HUES48 (cell line): ENCODE results near the gene TIMM8B.

Experiments used
- H3K27ac ChIP-seq: one replicate; pipeline ENCODE4 v1.7.0; 2013; ENCODE audit warnings: low read depth, low read length, inconsistent platforms
- H3K27me3 ChIP-seq: 2 replicates; pipeline ENCODE4 v1.6.1; 2013; ENCODE audit warnings: mild to moderate bottlenecking, low read length; ENCODE audit not compliant: control insufficient read depth, insufficient read depth
- H3K36me3 ChIP-seq: 2 replicates; pipeline ENCODE4 v1.6.1; 2013; ENCODE audit warnings: low read length; ENCODE audit not compliant: control insufficient read depth, insufficient read depth
- H3K4me1 ChIP-seq: 2 replicates; pipeline ENCODE4 v1.6.1; 2013; ENCODE audit warnings: mild to moderate bottlenecking, low read length; ENCODE audit not compliant: control insufficient read depth, insufficient read depth
- H3K4me3 ChIP-seq: 2 replicates; pipeline ENCODE4 v1.5.1; 2013; ENCODE audit warnings: mild to moderate bottlenecking, low read depth, low read length
- H3K9ac ChIP-seq: 2 replicates; pipeline ENCODE4 v1.6.1; 2013; ENCODE audit warnings: mild to moderate bottlenecking, low read depth, low read length, moderate library complexity
- H3K9me3 ChIP-seq: 2 replicates; pipeline ENCODE4 v1.6.1; 2013; ENCODE audit warnings: low read length; ENCODE audit not compliant: control insufficient read depth, insufficient read depth

TIMM8B gene, protein sequence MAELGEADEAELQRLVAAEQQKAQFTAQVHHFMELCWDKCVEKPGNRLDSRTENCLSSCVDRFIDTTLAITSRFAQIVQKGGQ

DNA sequence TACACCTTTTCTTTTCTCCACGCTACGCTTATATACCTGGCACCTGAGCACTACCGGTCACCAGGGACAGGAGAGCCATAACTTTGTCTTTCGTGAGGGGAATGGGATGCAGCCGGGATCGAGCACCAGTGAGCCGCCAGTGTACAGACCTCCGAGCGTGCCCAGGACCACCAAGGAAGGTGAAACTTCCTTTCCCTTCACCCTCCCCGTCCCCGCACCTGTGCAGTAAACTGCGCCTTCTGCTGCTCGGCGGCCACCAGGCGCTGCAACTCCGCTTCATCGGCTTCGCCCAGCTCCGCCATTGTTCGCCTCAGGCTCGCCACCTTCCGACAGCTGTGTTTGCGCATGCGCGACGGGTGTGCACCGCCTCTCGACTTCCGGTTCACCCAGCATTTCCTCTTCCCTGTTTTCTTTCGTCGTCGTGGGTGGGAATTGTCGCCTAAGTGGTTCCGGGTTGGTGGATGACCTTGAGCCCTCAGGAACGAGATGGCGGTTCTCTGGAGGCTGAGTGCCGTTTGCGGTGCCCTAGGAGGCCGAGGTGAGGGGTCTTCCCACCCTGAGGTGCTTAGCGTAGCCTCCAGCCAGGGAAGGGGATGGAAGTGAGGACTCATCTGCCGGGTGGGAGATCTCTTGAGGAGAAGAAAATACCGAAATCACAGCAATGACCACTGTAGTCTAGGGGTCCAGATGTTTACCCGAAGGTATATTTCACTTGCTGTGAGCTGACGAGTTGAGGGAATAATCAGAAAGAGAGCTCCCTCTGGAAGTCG lies at the start of gene TIMM8B, which contains the start of gene SDHD:
Gene TIMM8B (minus strand): TSS at position 335 of the 770 bp plus-strand sequence. CDS start 33 bp downstream, at position 302.
Gene SDHD (plus strand): TSS at position 452 of the 770 bp plus-strand sequence. CDS start 35 bp downstream, at position 487.
- no peaks in the 10 kb centered on the region for H3K9me3 ChIP-seq
- peak within 1 kb of the TSS; percentile 83 for H3K9ac ChIP-seq
- H3K4me1 ChIP-seq, result 0 out of 2 replicates have a peak, but pooled peaks cover 5% of the 10 kb centered on the region
- peaks cover 75% of the 10 kb centered on the region for H3K36me3 ChIP-seq
- peak within 1 kb of the TSS; percentile 99 for H3K4me3 ChIP-seq
- H3K27ac ChIP-seq, result peak within 1 kb of the TSS; percentile 81
- H3K27me3 ChIP-seq, result no peaks in the 10 kb centered on the region

DNA sequence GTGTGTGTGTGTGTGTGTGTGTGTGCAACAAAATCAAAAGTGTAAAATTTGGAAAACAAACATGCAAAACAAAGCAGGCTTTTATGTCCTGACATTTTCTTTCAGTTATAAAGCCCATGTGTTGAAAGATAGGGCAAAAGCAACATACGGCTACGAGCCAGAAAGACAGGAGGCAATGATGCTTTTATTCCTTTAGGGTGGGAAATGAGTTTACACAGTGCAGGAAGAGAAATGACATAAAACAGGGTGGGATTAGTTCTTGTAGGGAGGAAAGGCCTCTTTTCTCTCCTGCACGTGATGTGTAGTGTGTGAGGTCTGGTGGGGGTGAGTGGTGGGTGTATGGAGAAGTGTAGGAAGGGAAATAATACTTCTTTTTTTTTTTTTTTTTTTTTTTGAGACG lies 47.9 kb upstream of the TIMM8B start:
- Histone ChIP-seq H3K27ac (no peak overlapping the region), H3K4me1 (no peaks in the 10 kb centered on the region), H3K27me3 (no peaks in the 10 kb centered on the region), H3K9me3 (no peaks in the 10 kb centered on the region), H3K9ac (no peak overlapping the region), H3K36me3 (no peaks in the 10 kb centered on the region), H3K4me3 (no peak overlapping the region)

DNA sequence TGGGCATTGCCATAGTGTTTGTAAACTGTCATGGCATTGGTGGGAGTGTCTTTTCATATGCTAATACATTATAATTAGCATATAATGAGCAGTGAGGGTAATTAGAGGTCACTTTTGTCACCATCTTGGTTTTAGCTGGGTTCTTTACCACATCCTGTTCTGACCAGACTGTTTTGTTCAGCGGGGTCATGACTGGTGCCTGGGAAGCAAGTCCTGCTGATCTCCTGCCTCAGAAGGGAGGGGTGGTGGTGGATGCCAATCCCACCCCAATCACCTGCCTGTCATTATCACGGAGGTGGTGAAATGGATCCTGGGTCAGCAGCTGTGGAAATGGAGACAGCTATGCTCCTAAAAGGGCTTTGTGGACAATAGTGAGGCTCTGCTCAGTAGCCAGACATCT lies 46.2 kb upstream of the TIMM8B start:
- Histone ChIP-seq H3K27me3 (no peaks in the 10 kb centered on the region), H3K4me3 (no peak overlapping the region), H3K9ac (no peak overlapping the region), H3K27ac (no peak overlapping the region), H3K36me3 (no peaks in the 10 kb centered on the region), H3K4me1 (no peaks in the 10 kb centered on the region), H3K9me3 (no peaks in the 10 kb centered on the region)

DNA sequence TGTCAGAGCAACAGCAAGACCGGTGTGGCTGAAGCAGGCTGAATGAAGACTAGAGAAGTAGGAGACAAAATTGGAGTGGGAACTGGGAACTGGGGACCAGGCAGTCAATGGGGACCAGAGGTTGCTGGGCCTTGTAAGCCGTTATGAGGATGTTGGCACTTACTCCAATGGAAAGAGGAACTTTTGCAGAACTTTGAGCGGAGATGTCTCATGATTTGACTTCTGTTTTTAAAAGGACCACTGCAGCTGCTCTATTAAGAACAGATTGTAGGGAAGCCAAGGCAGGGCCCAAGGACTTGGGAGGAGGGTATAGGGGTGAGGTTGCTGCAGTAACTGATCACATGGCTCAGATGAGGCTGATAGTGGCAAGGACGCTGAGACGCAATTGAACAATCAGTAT lies 43.1 kb upstream of the TIMM8B start:
- H3K36me3 ChIP-seq, result no peaks in the 10 kb centered on the region
- no peak overlapping the region for H3K4me3 ChIP-seq
- H3K9ac ChIP-seq, result no peak overlapping the region
- H3K9me3 ChIP-seq, result no peaks in the 10 kb centered on the region
- no peak overlapping the region for H3K27ac ChIP-seq
- no peaks in the 10 kb centered on the region for H3K27me3 ChIP-seq
- no peaks in the 10 kb centered on the region for H3K4me1 ChIP-seq

DNA sequence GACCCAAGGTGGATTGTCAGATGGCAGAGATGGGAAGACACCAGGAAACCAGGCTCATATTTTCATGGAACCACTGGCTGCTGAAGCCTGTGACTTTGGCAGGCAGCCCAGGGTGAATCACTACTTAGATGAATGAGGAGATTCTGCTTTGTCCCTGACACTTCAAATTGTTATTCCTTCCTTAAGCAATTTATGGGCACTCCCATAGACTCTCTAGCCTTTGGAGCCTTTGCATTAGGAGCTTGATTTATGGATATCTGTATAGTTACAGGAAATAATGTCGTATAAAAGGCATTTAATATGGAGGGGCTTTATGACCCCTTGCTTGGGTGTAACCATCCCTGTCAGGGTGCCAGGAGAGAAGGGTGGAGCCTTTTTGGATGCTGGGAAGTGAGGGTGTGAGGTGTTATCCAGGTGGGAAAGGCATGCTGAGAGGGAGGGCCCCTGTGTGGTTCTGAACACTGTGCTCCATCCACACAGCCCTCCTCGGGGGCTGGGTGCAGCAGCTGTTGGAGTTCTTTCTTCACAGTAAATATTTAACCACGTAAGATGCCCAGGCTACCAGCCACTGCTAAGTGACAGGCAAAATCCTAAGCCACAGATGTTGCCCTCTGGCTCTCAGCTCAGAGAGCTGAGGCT lies 42.0 kb upstream of the TIMM8B start:
- no peak overlapping the region for H3K4me3 ChIP-seq
- no peaks in the 10 kb centered on the region for H3K4me1 ChIP-seq
- H3K36me3 ChIP-seq, result no peaks in the 10 kb centered on the region
- H3K27ac ChIP-seq, result no peak overlapping the region
- H3K9ac ChIP-seq, result no peak overlapping the region
- H3K9me3 ChIP-seq, result no peaks in the 10 kb centered on the region
- H3K27me3 ChIP-seq, result no peaks in the 10 kb centered on the region

DNA sequence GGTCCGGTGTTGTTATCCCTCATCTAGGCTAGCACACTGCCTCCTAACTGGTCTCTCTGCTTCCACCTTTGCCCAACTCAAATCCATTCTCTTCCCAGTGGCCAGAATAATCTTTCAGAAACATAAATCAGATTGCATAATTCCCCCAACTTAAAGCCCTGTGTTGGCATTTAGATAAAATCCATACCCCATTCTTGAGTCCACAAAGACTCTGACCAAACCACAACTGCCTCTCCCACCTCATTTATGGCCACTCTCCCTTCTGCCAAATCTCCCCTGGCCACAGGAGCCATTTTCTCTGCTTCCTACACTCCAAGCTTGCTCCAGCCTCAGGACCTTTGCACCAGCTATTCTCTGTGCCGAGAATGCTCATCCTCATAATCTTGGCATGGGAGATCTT lies 40.5 kb upstream of the TIMM8B start:
- H3K9ac ChIP-seq, result no peak overlapping the region
- H3K27ac ChIP-seq, result no peak overlapping the region
- H3K9me3 ChIP-seq, result no peaks in the 10 kb centered on the region
- no peaks in the 10 kb centered on the region for H3K27me3 ChIP-seq
- no peak overlapping the region for H3K4me3 ChIP-seq
- H3K36me3 ChIP-seq, result no peaks in the 10 kb centered on the region
- H3K4me1 ChIP-seq, result no peaks in the 10 kb centered on the region

DNA sequence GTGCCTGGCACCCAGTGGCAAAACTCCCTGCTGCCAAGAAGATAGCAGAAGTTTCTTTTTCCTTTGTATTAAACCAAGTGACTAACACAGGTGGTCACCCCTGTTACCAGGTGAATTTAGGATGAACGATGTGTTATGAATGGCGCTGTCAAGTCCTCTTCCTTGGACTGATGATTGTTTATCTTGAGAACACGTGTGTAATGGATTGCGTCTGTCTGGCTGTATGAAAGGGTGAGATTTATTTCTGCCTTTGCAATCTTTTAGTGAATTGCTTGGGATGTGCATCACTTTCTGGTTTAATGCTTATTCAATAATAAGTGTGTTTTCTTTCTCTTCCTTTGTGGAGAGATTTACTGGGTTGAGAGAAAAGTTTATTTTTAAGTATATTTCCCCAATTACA lies 36.6 kb upstream of the TIMM8B start:
- Histone ChIP-seq H3K9ac (no peak overlapping the region), H3K4me1 (no peaks in the 10 kb centered on the region), H3K27ac (no peak overlapping the region), H3K36me3 (no peaks in the 10 kb centered on the region), H3K4me3 (no peak overlapping the region), H3K27me3 (no peaks in the 10 kb centered on the region), H3K9me3 (no peaks in the 10 kb centered on the region)

DNA sequence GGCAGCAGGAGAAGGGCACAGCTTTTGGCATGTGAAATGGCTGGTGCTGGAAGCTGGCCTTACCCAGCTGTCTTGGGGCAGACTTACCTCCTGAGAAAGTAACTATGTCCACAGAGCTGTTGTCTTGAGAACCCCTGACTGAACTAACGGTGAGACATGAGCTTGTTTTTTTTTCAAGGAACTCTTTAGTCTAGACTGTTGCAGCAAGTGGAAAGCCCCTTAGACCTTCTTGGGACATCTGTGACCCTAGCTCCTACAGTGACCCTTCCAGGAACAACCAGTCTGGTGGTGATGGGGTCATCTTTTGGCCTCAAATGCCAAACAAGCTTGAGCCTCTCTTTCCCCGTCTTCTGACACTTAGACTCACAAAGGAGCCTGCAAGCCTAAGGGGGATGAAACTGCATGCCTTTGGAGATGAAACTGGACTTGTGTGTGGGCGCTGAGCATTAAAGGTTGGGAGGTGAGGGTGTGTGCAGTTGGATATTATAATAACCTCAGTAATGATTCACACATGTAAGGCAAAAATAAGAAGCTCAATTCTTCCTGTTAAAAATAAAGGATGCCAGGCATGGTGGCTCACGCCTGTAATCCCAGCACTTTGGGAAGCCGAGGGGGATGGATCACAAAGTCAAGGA lies 35.5 kb upstream of the TIMM8B start:
- no peaks in the 10 kb centered on the region for H3K9me3 ChIP-seq
- H3K27me3 ChIP-seq, result no peaks in the 10 kb centered on the region
- no peak overlapping the region for H3K9ac ChIP-seq
- H3K36me3 ChIP-seq, result no peaks in the 10 kb centered on the region
- no peak overlapping the region for H3K4me3 ChIP-seq
- no peak overlapping the region for H3K27ac ChIP-seq
- no peaks in the 10 kb centered on the region for H3K4me1 ChIP-seq

DNA sequence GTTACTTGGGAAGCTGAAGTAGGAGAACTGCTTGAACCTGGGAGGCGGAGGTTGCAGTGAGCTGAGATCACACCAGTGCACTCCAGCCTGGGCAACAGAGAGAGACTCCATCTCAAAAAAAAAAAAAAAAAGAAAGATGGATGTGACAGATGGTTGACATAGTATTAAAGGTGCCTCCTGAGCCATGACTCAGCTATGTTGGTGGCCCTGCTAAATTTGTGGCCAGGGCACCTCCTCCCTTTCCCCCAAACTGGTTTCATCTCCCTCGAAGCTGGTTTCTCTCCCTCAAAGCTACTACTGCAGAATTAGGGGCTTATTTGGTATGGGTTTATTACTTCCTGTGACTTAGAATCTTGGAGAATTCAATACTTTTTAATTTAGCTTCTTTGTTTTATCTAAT lies 31.6 kb upstream of the TIMM8B start:
- Histone ChIP-seq H3K36me3 (no peaks in the 10 kb centered on the region), H3K27ac (no peak overlapping the region), H3K27me3 (no peaks in the 10 kb centered on the region), H3K9me3 (no peaks in the 10 kb centered on the region), H3K9ac (no peak overlapping the region), H3K4me3 (no peak overlapping the region), H3K4me1 (no peaks in the 10 kb centered on the region)

DNA sequence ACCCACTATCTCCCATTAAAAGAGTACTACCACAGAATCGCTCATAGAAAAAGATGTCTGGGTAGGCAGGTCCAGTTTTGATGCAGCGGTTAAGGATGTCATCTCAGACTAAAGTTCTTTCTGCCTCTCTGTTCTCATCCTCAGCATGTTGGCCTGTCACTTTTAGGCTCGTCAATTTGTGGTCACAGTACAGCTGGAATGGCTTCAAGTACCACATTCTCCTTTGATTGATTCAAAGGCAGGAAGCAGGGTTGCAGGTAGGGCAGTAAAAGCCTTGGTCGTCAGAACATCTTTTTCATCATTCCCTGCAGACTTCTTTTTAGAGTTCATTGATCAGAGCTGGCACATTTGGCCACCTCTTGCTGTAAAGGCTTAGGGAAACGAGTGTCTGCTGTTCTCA lies 28.8 kb upstream of the TIMM8B start:
- Histone ChIP-seq H3K9ac (no peak overlapping the region), H3K4me3 (no peak overlapping the region), H3K9me3 (no peaks in the 10 kb centered on the region), H3K4me1 (no peaks in the 10 kb centered on the region), H3K27ac (no peak overlapping the region), H3K27me3 (no peaks in the 10 kb centered on the region), H3K36me3 (no peaks in the 10 kb centered on the region)

DNA sequence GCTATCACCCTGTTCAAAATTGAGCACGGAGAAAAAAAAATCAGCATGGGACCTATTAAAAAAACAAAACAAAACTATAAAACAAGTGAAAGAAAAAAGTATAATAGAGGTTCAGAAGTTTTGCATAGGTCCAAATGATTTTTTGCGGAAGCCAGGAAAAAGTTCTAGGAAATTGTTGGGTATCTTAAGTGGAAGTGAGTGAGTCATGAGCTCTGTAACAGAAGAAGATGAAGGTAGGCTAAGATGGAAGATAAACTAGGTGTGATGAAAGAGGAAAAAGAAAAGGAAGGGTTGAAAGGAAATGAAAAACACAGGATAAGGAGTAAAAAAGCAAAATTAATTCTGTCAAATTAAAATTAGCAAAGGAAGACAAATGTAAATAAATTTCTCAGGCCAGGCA lies 27.9 kb upstream of the TIMM8B start:
- Histone ChIP-seq H3K4me1 (no peaks in the 10 kb centered on the region), H3K36me3 (no peaks in the 10 kb centered on the region), H3K9ac (no peak overlapping the region), H3K4me3 (no peak overlapping the region), H3K27ac (no peak overlapping the region), H3K27me3 (no peaks in the 10 kb centered on the region), H3K9me3 (no peaks in the 10 kb centered on the region)
